ENCODE measurements around the gene SPTLC1.
"Not testable (repeated sequence)": the region's sequence is repeated elsewhere in the genome, so short reads cannot be mapped to it uniquely, and the experiment has no call there.

SPTLC1 gene

GRCh38 chr9:92026206-92027002 is 88.8 kb downstream of the SPTLC1 start:
- no peak for DNase-seq

GRCh38 chr9:92021785-92022541 is 93.2 kb downstream of the SPTLC1 start:
- not testable (repeated sequence) for DNase-seq

- no peak for DNase-seq
Observed at GRCh38 chr9:92019658-92020057, 95.6 kb downstream of the SPTLC1 start.

- no peak for DNase-seq
Observed at GRCh38 chr9:92010705-92011536, 104.3 kb downstream of the SPTLC1 start.

- not testable (repeated sequence) for DNase-seq
Observed at GRCh38 chr9:92010253-92010652, 105.0 kb downstream of the SPTLC1 start.

GRCh38 chr9:92008041-92008440 is 107.2 kb downstream of the SPTLC1 start:
- no peak for DNase-seq

- no peak for DNase-seq
Observed at GRCh38 chr9:92004045-92004392, 111.2 kb downstream of the SPTLC1 start.

GRCh38 chr9:92003308-92004044 is 111.7 kb downstream of the SPTLC1 start:
- no peak for DNase-seq

- DNase-seq: not testable (repeated sequence)
Observed at GRCh38 chr9:92001948-92002347, 113.3 kb downstream of the SPTLC1 start.

GRCh38 chr9:92001244-92001643 is 114.0 kb downstream of the SPTLC1 start:
- no peak for DNase-seq

- DNase-seq: no peak
Observed at GRCh38 chr9:91995000-91995655, 120.1 kb downstream of the SPTLC1 start.

GRCh38 chr9:91994422-91994821 is 120.8 kb downstream of the SPTLC1 start:
- no peak for DNase-seq

- DNase-seq: no peak
Observed at GRCh38 chr9:91992461-91993041, 122.7 kb downstream of the SPTLC1 start.

GRCh38 chr9:91991721-91992341 is 123.4 kb downstream of the SPTLC1 start:
- no peak for DNase-seq

GRCh38 chr9:91986248-91986647 is 129.0 kb downstream of the SPTLC1 start:
- no peak for DNase-seq

- DNase-seq: no peak
Observed at GRCh38 chr9:91985692-91986091, 129.5 kb downstream of the SPTLC1 start.
